Stimulated activated CD8-positive, alpha-beta memory T cell treated with anti-CD3 and anti-CD28 coated beads, Interleukin-12 subunit alpha, Interleukin-12 subunit beta, amount 100 ng/mL, for 4 hours (primary cell): ENCODE results near the gene ZBTB8A.
"Not testable (repeated sequence)": the region's sequence is repeated elsewhere in the genome, so short reads cannot be mapped to it uniquely, and the experiment has no call there.

Experiments
- DNase-seq: peaks from one replicate; pipeline ENCODE4 v3.0.0-alpha.2; 2020; ENCODE audit warnings: low read depth

ZBTB8A gene

GRCh38 chr1:32538887-32539583 is at the start of gene ZBTB8A:
TSS of gene ZBTB8A (plus strand) at chr1:32539427. CDS start at chr1:32592932, 53,505 bp downstream.
- no peak for DNase-seq

DNA sequence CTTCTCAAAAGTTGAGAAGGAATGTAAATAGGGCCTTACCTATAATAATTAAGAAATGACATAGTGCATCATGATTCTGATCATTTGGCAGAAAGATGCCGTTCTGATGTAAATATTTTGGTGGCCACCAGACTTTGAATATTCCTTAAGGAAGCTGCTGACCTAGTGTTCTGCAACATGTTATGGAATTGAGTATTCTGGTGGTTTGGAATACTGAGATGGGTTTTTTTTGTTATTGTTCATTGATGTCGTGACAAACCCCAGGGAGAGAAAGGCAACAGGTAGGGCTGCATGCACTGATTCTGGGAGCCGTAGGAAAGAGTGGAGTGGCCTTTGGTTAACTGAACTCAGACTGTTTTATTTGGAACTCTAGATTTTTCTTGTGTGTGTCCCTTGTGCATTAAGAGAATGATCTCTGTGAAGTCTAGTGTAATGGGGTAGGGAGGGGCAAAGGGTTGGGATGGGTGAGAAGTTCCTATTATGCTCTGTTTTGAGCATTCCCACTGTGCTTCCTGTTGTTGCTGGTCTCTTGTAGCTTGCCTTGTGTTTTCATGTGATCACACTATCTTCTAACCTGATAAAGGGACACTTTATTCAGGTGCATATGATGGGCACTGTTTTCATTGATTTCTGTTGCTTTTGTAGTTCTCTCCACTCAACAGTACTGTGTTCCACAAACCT is 49.3 kb upstream of the ZBTB8A start:
- no peak for DNase-seq

DNA sequence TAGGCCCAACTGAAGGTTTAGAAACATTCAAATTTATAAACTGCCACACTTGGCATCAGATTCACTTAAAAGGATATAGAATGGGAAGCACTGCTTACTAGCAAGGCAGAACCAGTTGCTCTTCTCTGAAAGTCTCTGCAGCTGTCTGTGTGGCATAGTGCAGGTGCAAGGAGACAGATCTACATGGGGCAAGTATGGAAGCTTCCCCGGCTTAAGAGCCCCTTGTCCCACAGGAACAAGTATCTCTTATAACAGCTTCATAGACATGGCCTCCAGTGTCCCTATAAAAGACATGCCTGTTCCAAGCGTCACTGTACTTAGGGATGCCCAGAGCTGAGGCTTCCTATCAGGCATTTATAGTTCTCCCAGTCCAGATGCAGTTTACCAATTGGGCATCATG is 47.8 kb upstream of the ZBTB8A start:
- DNase-seq, result no peak

GRCh38 chr1:32494196-32494595 is 45.0 kb upstream of the ZBTB8A start:
- DNase-seq, result no peak

DNA sequence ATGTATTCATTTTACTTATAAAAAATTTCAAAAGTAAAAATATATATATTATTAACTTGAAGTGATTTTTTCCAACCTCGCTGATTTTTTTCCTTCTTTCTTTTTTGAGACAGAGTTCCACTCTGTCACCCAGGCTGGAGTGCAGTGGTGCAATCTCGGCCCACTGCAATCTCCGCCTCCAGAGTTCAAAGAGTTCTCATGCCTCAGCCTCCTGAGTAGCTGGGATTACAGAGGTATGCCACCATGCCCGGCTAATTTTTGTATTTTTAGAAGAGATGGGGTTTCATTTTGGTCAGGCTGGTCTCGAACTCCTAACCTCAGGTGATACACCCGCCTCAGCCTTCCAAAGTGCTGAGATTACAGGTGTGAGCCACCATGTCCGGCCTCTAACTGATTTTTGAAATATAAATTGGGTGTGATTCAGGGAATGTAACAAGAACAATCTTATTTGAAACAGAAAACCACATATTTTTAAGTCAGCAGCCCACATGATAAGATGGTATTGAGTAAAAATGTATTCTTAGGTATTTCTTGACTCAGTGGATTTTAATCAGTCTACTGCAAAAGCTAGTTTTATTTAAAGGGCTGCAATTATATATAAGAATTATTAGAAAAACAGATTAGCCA is 44.4 kb upstream of the ZBTB8A start:
- DNase-seq, result no peak

- no peak for DNase-seq
Measured at GRCh38 chr1:32496127-32496526, 43.1 kb upstream of the ZBTB8A start.

GRCh38 chr1:32498751-32499150 is 40.5 kb upstream of the ZBTB8A start:
- no peak for DNase-seq

- DNase-seq, result peak; percentile 1
Measured at GRCh38 chr1:32500387-32501209, 38.6 kb upstream of the ZBTB8A start.

DNA sequence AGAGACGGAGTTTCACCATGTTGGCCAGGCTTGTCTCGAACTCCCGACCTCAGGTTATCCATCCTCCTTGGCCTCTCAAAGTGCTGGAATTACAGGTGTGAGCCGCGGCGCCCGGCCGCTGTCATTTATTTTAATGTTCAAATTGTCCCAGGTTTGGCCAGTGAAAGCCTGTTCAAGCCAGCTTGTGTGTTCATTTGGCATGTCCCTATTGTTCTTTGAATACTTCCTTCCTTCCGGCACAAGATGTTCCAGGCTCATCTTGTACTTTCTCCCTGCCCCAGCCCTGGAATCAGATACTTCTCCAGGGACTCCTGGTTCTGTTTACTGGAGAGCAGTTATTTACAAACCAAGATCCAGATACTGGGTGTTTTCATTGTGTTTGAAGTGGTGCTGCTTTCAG is 37.4 kb upstream of the ZBTB8A start:
- DNase-seq, result no peak

DNA sequence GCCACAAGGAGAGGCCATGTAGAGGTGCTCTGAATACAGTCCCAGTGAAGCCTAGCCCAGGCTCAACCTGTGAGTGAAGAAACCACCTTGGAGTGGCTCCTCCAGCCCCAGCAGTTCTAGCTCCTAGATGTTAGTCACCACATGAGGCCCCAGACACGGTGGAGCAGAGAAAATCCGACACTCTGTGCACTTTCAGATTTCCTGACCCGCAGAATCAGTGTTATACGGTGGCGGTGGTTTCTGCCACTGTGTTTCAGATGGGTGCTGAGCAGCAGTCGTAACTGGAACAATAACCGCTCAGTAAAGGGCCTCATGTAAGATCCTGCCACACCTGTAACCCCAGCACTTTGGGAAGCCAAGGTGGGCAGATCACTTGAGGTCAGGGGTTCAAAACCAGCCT is 36.1 kb upstream of the ZBTB8A start:
- DNase-seq, result no peak

- no peak for DNase-seq
Measured at GRCh38 chr1:32507021-32507420, 32.2 kb upstream of the ZBTB8A start.

- no peak for DNase-seq
Measured at GRCh38 chr1:32508761-32509160, 30.5 kb upstream of the ZBTB8A start.

DNA sequence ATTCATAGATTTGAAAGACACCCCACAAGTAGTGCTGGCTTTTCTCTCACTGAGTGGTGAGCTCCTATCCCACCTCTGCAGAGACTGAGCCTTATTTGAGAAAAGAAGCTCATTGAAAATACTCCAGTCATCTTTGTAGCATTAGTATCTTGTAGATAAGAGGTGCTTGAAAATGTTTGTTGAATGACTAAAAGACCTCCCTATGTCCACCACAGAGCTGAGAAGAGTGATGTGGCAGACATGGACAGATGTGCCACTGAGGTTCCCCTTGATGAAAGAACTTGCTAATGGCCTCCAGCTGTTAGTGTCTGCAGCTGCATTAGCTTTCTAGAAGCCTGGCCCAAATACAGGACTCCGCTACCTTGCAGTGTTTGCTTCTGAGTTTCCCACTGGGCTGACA is 29.3 kb upstream of the ZBTB8A start:
- no peak for DNase-seq

DNA sequence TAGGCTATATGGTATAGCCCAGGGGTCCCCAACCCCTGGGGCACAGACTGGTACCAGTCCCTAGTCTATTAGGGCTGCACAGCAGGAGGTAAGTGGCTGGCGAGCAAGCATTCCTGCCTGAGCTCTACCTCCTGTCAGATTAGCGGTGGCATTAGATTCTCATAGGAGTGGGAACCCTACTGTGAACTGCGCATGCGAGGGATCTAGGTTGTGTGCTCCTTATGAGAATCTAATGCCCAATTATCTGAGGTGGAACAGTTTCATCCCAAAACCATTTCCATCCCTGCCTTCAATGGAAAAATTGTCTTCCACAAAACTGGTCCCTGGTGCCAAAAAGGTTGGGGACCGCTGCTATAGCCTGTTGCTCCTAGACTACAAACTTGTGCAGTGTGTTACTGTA is 22.8 kb upstream of the ZBTB8A start:
- DNase-seq, result no peak

GRCh38 chr1:32518976-32519375 is 20.3 kb upstream of the ZBTB8A start:
- DNase-seq, result no peak

- DNase-seq, result no peak
Measured at GRCh38 chr1:32521165-32521564, 18.1 kb upstream of the ZBTB8A start.

DNA sequence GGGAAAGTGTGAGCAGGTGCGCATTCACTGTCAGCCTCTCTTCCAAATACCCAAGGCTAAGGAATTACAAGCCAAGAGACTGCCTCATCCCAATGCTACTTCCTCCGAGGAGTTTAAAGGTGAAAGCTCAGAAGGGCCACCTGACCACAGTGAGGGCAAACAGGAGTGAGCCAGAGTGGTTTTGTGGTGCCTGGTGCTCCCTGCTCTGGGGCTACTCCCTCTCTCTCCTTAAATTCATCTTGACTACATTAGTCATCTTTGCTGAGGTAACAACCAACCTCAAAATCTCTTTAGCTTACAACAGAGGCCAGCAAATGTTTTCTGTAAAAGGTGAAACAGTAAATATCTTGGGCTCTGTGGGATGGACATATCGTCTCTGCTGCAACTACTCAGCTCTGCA is 14.2 kb upstream of the ZBTB8A start:
- no peak for DNase-seq

GRCh38 chr1:32525661-32526444 is 13.4 kb upstream of the ZBTB8A start:
- DNase-seq, result no peak

DNA sequence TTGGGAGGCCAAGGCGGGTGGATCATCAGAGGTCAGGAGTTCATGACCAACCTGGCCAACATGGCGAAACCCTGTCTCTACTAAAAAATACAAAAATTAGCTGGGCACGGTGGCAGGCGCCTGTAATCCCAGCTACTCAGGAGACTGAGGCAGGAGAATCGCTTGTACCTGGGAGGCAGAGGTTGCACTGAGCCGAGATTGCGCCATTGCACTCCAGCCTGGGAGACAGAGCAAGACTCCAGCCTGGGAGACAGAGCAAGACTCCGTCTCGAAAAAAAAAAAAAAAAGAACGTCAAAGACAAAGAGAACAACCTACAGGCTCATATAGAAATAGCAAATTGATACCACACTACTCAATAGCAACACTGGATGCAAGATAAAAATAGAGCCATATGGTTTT is 10.7 kb upstream of the ZBTB8A start:
- DNase-seq, result not testable (repeated sequence)

DNA sequence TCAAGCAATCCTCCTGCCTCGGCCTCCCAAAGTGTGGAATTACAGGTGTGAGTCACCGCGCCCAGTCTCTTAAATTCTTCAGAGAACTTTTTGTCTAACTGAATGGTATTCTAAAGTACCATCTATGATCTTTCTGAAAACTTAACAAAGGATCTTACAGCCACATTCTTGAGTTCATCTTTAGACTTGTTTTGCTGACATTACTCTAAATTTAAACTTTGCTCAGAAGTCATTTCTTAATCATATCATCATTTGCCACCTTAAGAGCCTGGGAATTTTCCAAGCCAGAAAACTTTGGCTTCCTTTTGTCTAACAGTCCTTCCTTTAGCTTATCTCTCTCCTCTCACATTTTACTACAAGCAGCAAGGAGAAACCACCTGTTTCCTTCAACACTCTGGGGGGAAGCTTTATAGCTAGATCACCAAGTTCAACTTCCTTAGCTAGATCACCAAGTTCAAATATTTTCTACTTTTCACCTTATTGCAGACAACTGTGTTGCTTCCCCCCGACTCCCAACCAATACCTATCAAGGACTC is 5.4 kb upstream of the ZBTB8A start:
- no peak for DNase-seq

DNA sequence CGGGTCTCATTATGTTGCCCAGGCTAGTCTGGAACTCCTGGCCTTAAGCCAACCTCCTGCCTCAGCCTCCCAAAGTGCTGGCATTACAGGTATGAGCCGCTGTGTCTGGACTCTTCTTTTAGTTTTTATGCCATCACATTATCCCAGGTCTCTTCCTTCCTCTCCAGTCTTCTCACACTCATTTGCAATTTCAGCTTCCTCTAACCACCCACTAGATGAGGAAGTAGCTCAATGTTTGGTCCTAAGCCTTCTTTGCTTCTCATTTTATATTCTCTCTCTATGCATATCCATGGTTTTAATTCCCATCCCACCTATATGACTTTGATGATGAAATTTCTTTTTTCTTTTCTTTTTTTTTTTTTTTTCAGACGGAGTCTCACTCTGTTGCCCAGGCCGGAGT is 3.1 kb upstream of the ZBTB8A start:
- no peak for DNase-seq
